Measurements from ENCODE around the gene ASXL1.
A peak's percentile ranks its signal among the peaks of the same experiment; 100 is the strongest.
"Not testable (repeated sequence)": the region's sequence is repeated elsewhere in the genome, so short reads cannot be mapped to it uniquely, and the experiment has no call there.

ASXL1 gene

GRCh38 chr20:32357869-32358631 lies at the start of gene ASXL1:
Gene ASXL1 (plus strand): TSS chr20:32358331. CDS start chr20:32358776, 445 bp downstream.
- DNase-seq: peak; percentile 98

GRCh38 chr20:32312718-32313424 lies 45.3 kb upstream of the ASXL1 start:
- DNase-seq: no peak

- no peak for DNase-seq
These were observed 43.4 kb upstream of the ASXL1 start for GRCh38 chr20:32314768-32315167.

GRCh38 chr20:32315399-32315798 lies 42.7 kb upstream of the ASXL1 start:
- no peak for DNase-seq

- DNase-seq: no peak
These were observed 42.2 kb upstream of the ASXL1 start for GRCh38 chr20:32315891-32316290.

- DNase-seq: no peak
These were observed 41.5 kb upstream of the ASXL1 start for GRCh38 chr20:32316667-32317066.

- no peak for DNase-seq
These were observed 39.0 kb upstream of the ASXL1 start for GRCh38 chr20:32319100-32319499.

- DNase-seq: no peak
These were observed 37.8 kb upstream of the ASXL1 start for GRCh38 chr20:32320305-32320704.

GRCh38 chr20:32321390-32321789 lies 36.7 kb upstream of the ASXL1 start:
- DNase-seq: no peak

- not testable (repeated sequence) for DNase-seq
These were observed 35.9 kb upstream of the ASXL1 start for GRCh38 chr20:32322260-32322659.

- DNase-seq: not testable (repeated sequence)
These were observed 34.4 kb upstream of the ASXL1 start for GRCh38 chr20:32323761-32324160.

- peak; percentile 99 for DNase-seq
These were observed 32.2 kb upstream of the ASXL1 start for GRCh38 chr20:32325706-32326503.

GRCh38 chr20:32326504-32326845 lies 31.7 kb upstream of the ASXL1 start:
- peak; percentile 93 for DNase-seq

GRCh38 chr20:32327087-32327681 lies 30.9 kb upstream of the ASXL1 start:
- no peak for DNase-seq

- peak; percentile 63 for DNase-seq
These were observed 28.1 kb upstream of the ASXL1 start for GRCh38 chr20:32329817-32330554.

- no peak for DNase-seq
These were observed 27.6 kb upstream of the ASXL1 start for GRCh38 chr20:32330555-32330897.

GRCh38 chr20:32332614-32333013 lies 25.5 kb upstream of the ASXL1 start:
- DNase-seq: no peak

- DNase-seq: no peak
These were observed 24.7 kb upstream of the ASXL1 start for GRCh38 chr20:32333181-32333987.

GRCh38 chr20:32333988-32334885 lies 23.9 kb upstream of the ASXL1 start:
- DNase-seq: no peak

- DNase-seq: no peak
These were observed 21.2 kb upstream of the ASXL1 start for GRCh38 chr20:32336918-32337347.

Data from DMS153 (cell line).